C4-2B (cell line): ENCODE measurements around the gene CADPS2.

Experiments
- CTCF ChIP-seq: fragments of 450-650 bp; conservative IDR thresholded peaks from 2 replicates; pipeline ENCODE4 v1.5.1; 2017; ENCODE audit warnings: mild to moderate bottlenecking
- ZFX ChIP-seq: fragments of 450-650 bp; IDR thresholded peaks from 2 replicates; pipeline ENCODE4 v1.6.1; 2017

- no peak for TF ChIP-seq CTCF
- no peak for TF ChIP-seq ZFX
These were observed 428.3 kb downstream of the CADPS2 start for GRCh38 chr7:122457969-122458368.
